Body of pancreas (tissue), 4 donors: Measurements from ENCODE around the gene PCBP3.

Experiments used
- CTCF ChIP-seq, 7 experiments: fragments of 450-650 bp in 4 of 7; fragments of 200-600 bp in 3 of 7; sonication (generic) in 3 of 7; IDR thresholded peaks; one replicate each; pipeline ENCODE4 v1.5.1; 2016 to 2019; ENCODE audit warnings: antibody characterized with exemption in 7 of 7
- POLR2A ChIP-seq, 3 donors: fragments of 450-650 bp; IDR thresholded peaks; one replicate each; pipeline ENCODE4 v1.6.1; 2016; ENCODE audit warnings: antibody characterized with exemption in 3 of 3, mild to moderate bottlenecking in 2 of 3

- TF ChIP-seq CTCF (IDR thresholded peaks at IDR 0.05) (no peak), POLR2A (IDR thresholded peaks at IDR 0.05) (no peak)
These were observed 190.6 kb downstream of the PCBP3 start for GRCh38 chr21:45834026-45834715.
